Epidermal melanocyte (primary cell): Measurements from ENCODE around the gene ESPNL.
"Not testable (repeated sequence)": the region's sequence is repeated elsewhere in the genome, so short reads cannot be mapped to it uniquely, and the experiment has no call there.

Experiments used
- DNase-seq: peaks from one replicate; pipeline ENCODE4 v3.0.0; 2011; ENCODE audit warnings: low spot score; ENCODE audit not compliant: insufficient read length

ESPNL gene

DNA sequence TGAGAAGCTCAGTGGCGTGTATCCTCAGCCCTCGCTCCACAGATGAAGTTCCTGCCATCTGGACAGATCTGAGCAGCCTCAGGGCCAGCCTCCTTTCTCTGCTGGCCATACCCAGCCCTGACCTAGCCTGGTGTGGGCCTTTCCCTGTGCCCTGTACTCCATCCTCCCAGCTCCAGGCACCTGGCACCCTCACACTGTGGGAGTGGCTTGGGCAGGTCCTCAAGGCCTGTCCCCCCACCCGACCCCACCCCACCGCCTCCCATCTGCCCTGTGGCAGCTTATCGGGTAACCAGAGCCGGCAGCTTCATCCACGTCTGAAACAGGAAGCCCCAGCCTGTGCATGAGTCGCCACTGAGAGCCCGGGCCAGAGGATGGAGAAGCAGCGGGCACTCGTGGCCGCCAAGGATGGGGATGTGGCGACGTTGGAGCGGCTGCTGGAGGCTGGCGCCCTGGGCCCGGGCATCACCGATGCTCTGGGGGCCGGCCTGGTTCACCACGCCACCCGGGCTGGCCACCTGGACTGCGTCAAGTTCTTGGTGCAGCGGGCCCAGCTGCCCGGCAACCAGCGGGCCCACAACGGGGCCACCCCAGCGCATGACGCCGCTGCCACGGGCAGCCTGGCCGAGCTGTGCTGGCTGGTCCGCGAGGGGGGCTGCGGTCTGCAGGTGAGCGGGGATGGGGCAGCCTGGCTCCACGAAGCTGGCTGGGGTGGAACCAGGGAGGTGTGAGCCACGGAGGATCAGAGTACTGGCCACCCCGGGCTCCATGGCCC is at the start of gene ESPNL:
Gene ESPNL, plus strand, starts transcription at position 292 of the 772 bp plus-strand sequence. Its CDS starts 80 bp downstream, at position 372.
- no peak for DNase-seq

GRCh38 chr2:238053191-238053776 is 46.9 kb upstream of the ESPNL start:
- no peak for DNase-seq

DNA sequence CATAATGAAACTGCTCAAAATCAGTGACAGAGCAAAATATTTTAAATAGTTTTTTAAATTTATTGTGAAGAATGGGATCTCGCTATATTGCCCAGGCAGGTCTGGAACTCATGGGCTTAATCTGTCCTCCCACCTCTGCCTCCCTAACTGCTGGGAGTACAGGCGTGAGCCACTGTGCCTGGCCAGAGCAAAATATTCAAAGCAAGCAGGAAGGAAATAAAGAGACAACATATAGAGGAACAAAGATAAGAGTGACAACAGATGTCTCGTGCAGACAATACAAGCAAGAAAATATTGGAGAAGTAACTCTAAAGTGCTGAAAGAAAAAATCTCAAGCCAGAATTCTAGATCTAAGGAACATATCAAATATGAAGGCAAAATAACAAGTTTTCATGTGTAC is 44.3 kb upstream of the ESPNL start:
- DNase-seq: no peak

GRCh38 chr2:238057696-238058575 is 42.2 kb upstream of the ESPNL start:
- DNase-seq: not testable (repeated sequence)

GRCh38 chr2:238059505-238059904 is 40.6 kb upstream of the ESPNL start:
- DNase-seq: no peak

GRCh38 chr2:238060096-238060541 is 40.0 kb upstream of the ESPNL start:
- DNase-seq: peak; percentile 36

- DNase-seq: peak; percentile 100
Observed at GRCh38 chr2:238060542-238061314, 39.4 kb upstream of the ESPNL start, which contains the start of gene SCLY. SCLY (plus strand) TSS chr2:238061001; CDS start chr2:238061055, 54 bp downstream.

DNA sequence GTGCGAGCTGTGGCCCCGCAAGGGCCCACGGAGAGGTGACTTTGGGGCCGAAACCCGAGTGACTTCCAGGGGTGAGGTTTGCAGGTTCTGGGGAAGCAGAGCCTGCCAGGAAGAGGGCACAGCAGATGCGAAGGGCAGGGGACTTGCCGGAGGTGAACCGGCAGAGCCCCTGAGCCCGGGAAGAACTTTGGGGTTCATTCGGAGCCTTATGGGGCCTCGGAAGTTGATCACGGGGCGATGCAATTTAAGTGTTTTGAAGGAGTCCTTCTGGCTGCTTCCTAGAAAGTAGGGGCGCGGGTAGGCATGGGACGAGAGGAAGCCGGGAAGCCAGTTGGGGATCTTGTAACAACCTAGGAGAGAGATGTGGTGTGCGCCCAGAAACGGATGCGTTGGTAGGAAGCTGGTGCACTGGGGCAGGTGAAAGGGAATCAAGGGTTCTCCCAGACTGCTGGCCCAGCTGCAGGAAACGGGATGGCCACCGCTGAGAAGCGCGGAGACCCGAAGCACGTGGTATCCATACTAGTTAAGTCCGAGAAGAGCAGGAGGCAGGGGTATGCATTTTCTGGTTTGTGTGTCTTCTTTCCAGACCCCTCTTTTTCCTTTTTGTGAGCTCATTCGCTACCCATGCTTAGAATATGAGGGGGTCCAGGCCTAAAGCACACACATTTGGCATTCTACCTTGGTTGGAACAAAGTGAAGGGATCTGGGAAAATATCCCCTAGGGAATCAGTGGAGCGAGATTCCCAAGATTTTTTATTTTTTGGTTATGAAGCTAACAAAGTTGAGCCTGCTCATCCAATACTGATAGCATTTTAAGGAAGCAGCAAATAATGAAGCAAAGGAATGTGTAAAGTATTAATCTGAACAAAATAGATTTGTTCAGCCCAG is 38.6 kb upstream of the ESPNL start:
- DNase-seq: peak; percentile 57

GRCh38 chr2:238063414-238064189 is 36.5 kb upstream of the ESPNL start:
- no peak for DNase-seq

DNA sequence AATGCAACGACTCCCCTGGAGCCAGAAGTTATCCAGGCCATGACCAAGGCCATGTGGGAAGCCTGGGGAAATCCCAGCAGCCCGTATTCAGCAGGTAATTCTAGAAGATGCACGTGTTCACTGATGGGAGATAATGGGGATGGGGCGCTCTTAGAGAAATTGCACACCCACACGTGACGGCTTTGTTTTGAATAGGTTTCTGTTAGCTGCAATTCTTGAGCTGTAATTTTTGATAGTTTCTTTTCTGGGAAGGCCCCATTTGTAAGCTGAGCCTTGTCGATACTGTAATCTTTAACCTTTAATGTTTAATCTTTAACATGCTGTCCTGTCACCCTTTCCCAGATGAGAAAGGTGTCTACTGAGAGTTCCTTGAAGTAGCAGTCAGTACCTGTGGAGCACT is 35.8 kb upstream of the ESPNL start:
- DNase-seq: no peak

DNA sequence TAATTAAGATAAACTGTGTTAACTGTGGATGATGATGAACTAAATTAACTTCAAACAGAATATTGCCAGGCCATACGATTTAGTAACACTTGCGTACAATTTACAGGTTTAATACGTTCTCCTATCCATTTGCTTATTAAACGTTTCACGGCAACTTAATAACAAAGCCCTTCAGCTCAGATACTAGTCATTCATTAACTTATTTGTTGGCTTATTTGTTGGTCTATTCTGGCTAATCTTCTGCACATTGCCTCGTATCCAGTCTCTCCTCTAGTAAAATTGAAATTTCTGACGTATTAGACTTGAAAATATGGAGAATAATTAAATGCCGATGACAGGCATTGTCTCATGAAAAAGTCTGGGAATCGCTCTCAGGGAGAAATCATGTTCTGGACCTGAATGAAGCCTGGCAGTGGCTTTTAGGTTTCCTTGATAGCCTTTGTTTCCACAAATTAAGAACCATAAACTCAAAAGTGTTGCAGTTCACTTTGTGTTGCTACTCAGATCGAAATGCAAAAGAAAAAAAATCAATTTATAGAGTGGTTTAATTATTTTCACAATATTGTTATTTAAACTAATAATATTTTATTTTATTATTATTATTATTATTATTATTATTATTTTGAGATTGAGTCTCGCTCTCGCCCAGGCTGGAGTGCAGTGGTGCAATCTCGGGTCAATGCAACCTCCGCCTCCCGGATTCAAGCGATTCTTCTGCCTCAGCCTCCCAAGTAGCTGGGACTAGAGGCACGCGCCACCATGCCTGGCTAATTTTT is 34.9 kb upstream of the ESPNL start:
- DNase-seq: no peak

- DNase-seq: no peak
Observed at GRCh38 chr2:238066218-238066617, 33.9 kb upstream of the ESPNL start.

DNA sequence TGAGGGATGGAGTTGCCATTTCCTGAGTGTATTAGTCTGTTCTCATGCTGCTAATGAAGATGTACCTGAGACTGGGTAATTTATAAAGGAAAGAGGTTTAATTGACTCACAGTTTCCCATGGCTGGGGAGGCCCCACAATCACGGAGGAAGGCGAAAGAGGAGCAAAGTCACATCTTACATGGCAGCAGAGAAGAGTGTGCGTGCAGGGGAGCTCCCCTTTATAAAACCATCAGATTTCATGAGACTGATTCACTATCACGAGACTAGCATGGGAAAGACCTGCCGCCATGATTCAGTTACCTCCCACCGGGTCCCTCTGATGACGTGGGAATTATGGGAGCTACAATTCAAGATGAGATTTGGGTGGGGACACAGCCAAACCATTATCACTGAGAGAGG is 33.4 kb upstream of the ESPNL start:
- DNase-seq: not testable (repeated sequence)

- no peak for DNase-seq
Observed at GRCh38 chr2:238067939-238068338, 32.2 kb upstream of the ESPNL start.

GRCh38 chr2:238069021-238069709 is 31.0 kb upstream of the ESPNL start:
- DNase-seq: no peak

GRCh38 chr2:238069877-238070276 is 30.3 kb upstream of the ESPNL start:
- no peak for DNase-seq

GRCh38 chr2:238075397-238075796 is 24.7 kb upstream of the ESPNL start:
- no peak for DNase-seq

- no peak for DNase-seq
Observed at GRCh38 chr2:238077292-238077691, 22.8 kb upstream of the ESPNL start.
